ENCODE measurements around the gene MAMLD1. TPM values are rescaled to one million over a fixed set of nuclear protein-coding genes. Genes with fewer than 3 reads are reported as not detected.

MAMLD1 gene
- total and polyA plus RNA-seq, 12 donors, result 1.4 to 11.2 (median 6.5) TPM

DNA sequence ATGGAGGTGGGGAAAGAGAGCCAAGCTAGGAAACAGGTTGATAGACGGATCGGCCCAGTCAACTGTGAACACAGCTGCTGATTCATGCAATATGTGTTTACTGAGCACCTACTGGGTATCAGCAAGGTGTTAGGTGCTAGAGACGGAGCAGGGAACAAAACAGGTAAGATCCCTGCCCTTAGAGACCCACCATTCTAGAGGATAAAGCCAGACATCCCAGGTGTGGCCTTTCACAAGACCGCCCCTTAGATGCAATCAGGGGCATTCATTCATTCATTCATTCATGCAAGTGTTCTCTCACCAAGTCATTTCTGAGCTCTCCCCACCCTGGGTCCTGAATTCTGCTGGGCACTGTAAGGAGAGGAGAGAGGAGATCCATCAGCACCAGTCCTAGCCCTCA, 185.1 kb downstream of the MAMLD1 start:
- WGBS, 4 donors, result 64 to 100% (median 74%) methylated on average over 1 to 4 of the region's 4 CpGs
- intact Hi-C loops (cut with DNase I), result no loop called here

DNA sequence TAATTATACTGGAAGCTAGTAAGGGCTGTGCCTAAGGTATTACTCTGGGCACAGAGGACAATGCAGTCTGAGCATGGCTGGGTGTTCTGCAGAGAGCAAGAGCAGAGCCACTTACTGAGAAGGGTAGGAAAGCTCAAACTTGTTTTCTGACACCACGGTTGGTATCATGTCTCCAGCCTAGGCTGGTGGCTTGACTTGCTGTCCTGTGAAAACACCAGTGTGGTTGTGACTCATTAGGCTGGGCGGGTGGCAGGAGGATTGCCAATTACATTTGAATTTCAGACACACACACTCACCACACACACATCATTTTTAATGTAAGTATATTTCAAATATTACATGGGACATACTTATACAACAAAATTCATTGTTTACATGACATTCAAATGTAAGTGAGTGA, 185.6 kb downstream of the MAMLD1 start:
- no peak for TF ChIP-seq POLR2A (IDR thresholded peaks at IDR 0.05)
- TF ChIP-seq, protein P1, sequence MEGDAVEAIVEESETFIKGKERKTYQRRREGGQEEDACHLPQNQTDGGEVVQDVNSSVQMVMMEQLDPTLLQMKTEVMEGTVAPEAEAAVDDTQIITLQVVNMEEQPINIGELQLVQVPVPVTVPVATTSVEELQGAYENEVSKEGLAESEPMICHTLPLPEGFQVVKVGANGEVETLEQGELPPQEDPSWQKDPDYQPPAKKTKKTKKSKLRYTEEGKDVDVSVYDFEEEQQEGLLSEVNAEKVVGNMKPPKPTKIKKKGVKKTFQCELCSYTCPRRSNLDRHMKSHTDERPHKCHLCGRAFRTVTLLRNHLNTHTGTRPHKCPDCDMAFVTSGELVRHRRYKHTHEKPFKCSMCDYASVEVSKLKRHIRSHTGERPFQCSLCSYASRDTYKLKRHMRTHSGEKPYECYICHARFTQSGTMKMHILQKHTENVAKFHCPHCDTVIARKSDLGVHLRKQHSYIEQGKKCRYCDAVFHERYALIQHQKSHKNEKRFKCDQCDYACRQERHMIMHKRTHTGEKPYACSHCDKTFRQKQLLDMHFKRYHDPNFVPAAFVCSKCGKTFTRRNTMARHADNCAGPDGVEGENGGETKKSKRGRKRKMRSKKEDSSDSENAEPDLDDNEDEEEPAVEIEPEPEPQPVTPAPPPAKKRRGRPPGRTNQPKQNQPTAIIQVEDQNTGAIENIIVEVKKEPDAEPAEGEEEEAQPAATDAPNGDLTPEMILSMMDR (IDR thresholded peaks at IDR 0.05), result no peak
- no peaks in the 10 kb centered on the region for H3K27me3 ChIP-seq
- no peaks in the 10 kb centered on the region for H3K36me3 ChIP-seq (replicated peaks in 1 of 2)
- peak in 5 of 7 donors; percentile 23 to 39 (median 37) for DNase-seq
- 37 to 55% (median 46%) methylated on average over 1 to 2 of the region's 2 CpGs for WGBS, 4 donors
- no peaks in the 10 kb centered on the region for H3K9me3 ChIP-seq (replicated peaks in 1 of 3)
- peak overlapping the region in 2 of 5 donors; percentile 84 to 92 for H3K27ac ChIP-seq
- no peak overlapping the region for H3K4me3 ChIP-seq
- H3K4me1 ChIP-seq (replicated peaks in 1 of 2), result peaks cover 0 to 16% of the 10 kb centered on the region in 2 donors
- intact Hi-C loops (cut with DNase I), result no loop called here

More for the DNA sequence above, 185.1 kb downstream of the MAMLD1 start:
- no peak for TF ChIP-seq POLR2A (IDR thresholded peaks at IDR 0.05)
- TF ChIP-seq, protein P1 (IDR thresholded peaks at IDR 0.05), result no peak
- H3K4me1 ChIP-seq (replicated peaks in 1 of 2), result peaks cover 0 to 16% of the 10 kb centered on the region in 2 donors
- peak overlapping the region in 1 of 4 donors; percentile 34 for H3K4me3 ChIP-seq
- no peaks in the 10 kb centered on the region for H3K9me3 ChIP-seq (replicated peaks in 1 of 3)
- no peak for DNase-seq
- H3K36me3 ChIP-seq (replicated peaks in 1 of 2), result no peaks in the 10 kb centered on the region
- peak overlapping the region; percentile 57 to 92 (median 78) for H3K27ac ChIP-seq
- no peaks in the 10 kb centered on the region for H3K27me3 ChIP-seq

DNA sequence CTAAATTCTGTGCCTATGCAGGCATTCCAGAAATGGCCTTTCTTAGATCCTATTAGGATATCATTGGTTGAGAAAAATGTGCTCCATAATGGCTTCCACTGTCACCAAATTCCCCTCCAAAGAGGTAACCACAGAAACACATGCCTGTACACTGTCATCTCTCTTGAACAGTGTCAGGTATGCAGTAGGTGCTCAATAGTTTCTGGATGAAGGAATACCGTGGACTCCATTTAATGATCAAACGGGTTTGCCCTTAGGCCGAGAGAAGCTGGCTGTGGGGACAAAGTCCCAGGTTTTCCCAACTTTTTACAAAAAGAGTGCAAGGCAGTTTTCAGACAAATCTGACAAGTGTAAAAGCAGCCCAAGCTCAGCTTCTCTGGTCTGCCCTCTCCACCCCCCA, 188.8 kb downstream of the MAMLD1 start:
- Histone ChIP-seq H3K4me1 (replicated peaks in 1 of 2) (peaks cover 0 to 12% of the 10 kb centered on the region in 2 donors), H3K9me3 (replicated peaks in 1 of 3) (no peaks in the 10 kb centered on the region), H3K4me3 (no peak overlapping the region), H3K36me3 (replicated peaks in 1 of 2) (no peaks in the 10 kb centered on the region), H3K27me3 (no peaks in the 10 kb centered on the region), H3K27ac (no peak overlapping the region)
- DNase-seq, result no peak
- WGBS, 4 donors, result 46 to 91% (median 83%) methylated on average over 3 of the region's 3 CpGs; no CpG with 5 or more reads in 1 of the 4 donors
- intact Hi-C loops (cut with DNase I), result no loop called here
- TF ChIP-seq, protein P1 (IDR thresholded peaks at IDR 0.05), result no peak
- no peak for TF ChIP-seq POLR2A (IDR thresholded peaks at IDR 0.05)

DNA sequence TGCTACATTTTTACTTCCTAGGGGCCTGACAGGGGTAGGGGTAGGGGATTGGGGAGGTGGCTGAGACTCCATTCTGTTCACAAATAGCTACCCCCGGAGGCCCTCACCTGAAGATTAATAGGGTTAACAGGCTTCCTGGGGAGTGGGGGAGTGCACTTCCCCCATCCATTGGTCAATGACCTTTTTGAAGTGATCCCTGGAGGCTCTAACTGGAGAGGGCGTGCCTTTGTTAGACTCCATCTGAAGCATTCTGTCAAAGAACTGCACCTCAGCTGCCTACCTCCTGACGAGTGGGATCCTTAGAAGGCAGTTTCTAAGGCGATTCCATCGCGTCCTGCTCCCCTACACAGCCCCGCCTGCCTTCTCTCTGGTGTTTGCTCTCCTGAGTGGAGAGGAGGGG, 195.3 kb downstream of the MAMLD1 start:
- DNase-seq, result no peak
- Histone ChIP-seq H3K4me3 (no peak overlapping the region), H3K4me1 (replicated peaks in 1 of 2) (no peaks in the 10 kb centered on the region), H3K36me3 (replicated peaks in 1 of 2) (no peaks in the 10 kb centered on the region), H3K27ac (no peak overlapping the region), H3K9me3 (replicated peaks in 1 of 3) (no peaks in the 10 kb centered on the region), H3K27me3 (peaks cover 4% of the 10 kb centered on the region)
- intact Hi-C loops (cut with DNase I), result no loop called here
- TF ChIP-seq POLR2A (IDR thresholded peaks at IDR 0.05), result no peak
- TF ChIP-seq, protein P1 (IDR thresholded peaks at IDR 0.05), result no peak
- 47 to 67% (median 60%) methylated on average over 4 to 7 of the region's 7 CpGs for WGBS, 4 donors

Other genes starting within 250 kb of the MAMLD1 start
- gene MTM1, start 205.3 kb downstream of the MAMLD1 start, total RNA-seq, result 10 to 100 TPM; 15.4 to 31.4 (median 25.7) TPM
- 10 to 100 TPM in 1 of 3 donors, 1 to 10 TPM in 2; 4.1 to 31.4 (median 5.4) TPM for gene MTM1, start 205.3 kb downstream of the MAMLD1 start, polyA plus RNA-seq